Measurements from ENCODE around the gene TAGAP. TPM values are rescaled to one million over a fixed set of nuclear protein-coding genes. Genes with fewer than 3 reads are reported as not detected.

Gene TAGAP
- polyA plus RNA-seq, 1 of the 3 experiments (the other 2 are of a cell fraction), result not detected

DNA sequence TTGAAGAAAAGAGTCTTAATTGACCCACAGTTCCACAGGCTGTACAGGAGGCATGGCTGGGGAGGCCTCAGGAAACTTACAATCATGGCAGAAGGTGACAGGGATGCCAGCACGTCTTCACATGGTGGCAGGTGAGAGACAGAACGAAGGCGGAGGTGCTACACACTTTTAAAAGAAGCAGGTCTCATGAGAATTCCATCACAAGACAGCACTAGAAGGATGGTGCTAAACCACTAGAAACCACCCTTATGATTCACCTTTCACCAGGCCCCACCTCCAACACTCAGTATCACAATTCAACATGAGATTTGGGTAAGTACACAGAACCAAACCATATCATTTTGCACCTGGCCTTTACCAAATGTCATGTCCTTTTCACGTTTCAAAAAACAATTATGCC lies 20.9 kb downstream of the TAGAP start:
- no peaks in the 10 kb centered on the region for H3K27me3 ChIP-seq (ENCODE audit: insufficient read depth)

DNA sequence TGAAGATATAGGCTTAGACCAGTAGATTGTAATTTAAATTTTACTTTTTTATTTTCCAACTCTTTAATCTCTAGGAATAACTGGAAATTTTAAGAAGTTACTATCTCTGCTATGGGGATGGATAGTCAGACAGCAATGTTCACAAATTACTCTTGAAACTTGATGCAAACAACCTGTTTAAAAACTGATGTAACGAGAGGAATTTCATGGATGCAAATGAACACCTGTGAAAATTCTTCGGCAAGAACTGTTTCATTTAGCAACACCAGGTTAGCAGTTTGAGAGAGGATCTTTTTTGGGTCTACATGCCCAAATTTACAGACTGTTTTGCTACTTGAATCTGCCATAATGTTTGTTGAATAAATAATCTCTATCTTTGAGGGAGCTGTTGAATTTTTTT lies 24.8 kb downstream of the TAGAP start:
- no peak overlapping the region for H3K27ac ChIP-seq (ENCODE audit: low read depth in 2 of 2, low read length in 1 of 2)
- no peaks in the 10 kb centered on the region for H3K9me2 ChIP-seq
- no peaks in the 10 kb centered on the region for H3K79me2 ChIP-seq (ENCODE audit: insufficient read depth)
- 78% methylated on average over 2 of the region's 2 CpGs for WGBS (ENCODE audit: low lambda C conversion rate)
- DNase-seq, result no peak
- H3K9me3 ChIP-seq, result no peaks in the 10 kb centered on the region
- no peak overlapping the region for H3K9ac ChIP-seq
- no peak overlapping the region for H3K4me3 ChIP-seq (ENCODE audit: low read depth in 2 of 2, low read length in 1 of 2)
- H4K20me1 ChIP-seq (ENCODE audit: insufficient read depth), result no peaks in the 10 kb centered on the region
- no peaks in the 10 kb centered on the region for H3K36me3 ChIP-seq (replicated peaks in 1 of 2; ENCODE audit: control insufficient read depth in 1 of 2, insufficient read depth in 2 of 2, low read length in 1 of 2)
- TF ChIP-seq, protein P1, sequence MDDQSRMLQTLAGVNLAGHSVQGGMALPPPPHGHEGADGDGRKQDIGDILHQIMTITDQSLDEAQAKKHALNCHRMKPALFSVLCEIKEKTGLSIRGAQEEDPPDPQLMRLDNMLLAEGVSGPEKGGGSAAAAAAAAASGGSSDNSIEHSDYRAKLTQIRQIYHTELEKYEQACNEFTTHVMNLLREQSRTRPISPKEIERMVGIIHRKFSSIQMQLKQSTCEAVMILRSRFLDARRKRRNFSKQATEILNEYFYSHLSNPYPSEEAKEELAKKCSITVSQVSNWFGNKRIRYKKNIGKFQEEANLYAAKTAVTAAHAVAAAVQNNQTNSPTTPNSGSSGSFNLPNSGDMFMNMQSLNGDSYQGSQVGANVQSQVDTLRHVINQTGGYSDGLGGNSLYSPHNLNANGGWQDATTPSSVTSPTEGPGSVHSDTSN (IDR thresholded peaks at IDR 0.05), result no peak
- TF ChIP-seq ELF1 (IDR thresholded peaks at IDR 0.05) (no peak), RFX5 (IDR thresholded peaks at IDR 0.05; ENCODE audit: low read length) (no peak), FOSL2 (IDR thresholded peaks at IDR 0.05; ENCODE audit: borderline replicate concordance, low read depth) (no peak), NFIC (IDR thresholded peaks at IDR 0.05; ENCODE audit: borderline replicate concordance) (no peak), EP300 (IDR thresholded peaks at IDR 0.05; ENCODE audit: borderline replicate concordance in 1 of 2, low read depth in 1 of 2, low read length in 1 of 2) (no peak), RAD21 (IDR thresholded peaks at IDR 0.05; ENCODE audit: low read length) (no peak), TAF1 (IDR thresholded peaks at IDR 0.05; ENCODE audit: borderline replicate concordance, low read depth, low read length) (no peak), SIN3A (IDR thresholded peaks at IDR 0.05; ENCODE audit: borderline replicate concordance, low read depth, low read length) (no peak), JUND (IDR thresholded peaks at IDR 0.05) (no peak), GABPA (IDR thresholded peaks at IDR 0.05; ENCODE audit: low read depth) (no peak), FOXM1 (IDR thresholded peaks at IDR 0.05; ENCODE audit: low read depth) (no peak), TCF12 (IDR thresholded peaks at IDR 0.05) (no peak), POLR2AphosphoS5 (IDR thresholded peaks at IDR 0.05; ENCODE audit: low read depth, low read length) (no peak)
- ChIA-PET POLR2A (no interaction called here), CTCF (interaction anchor here (1.7 kb wide), 1 partner anchor 22 kb away, joined by 6 read pairs; no protein-coding TSS in a partner anchor)
- no peaks in the 10 kb centered on the region for H3F3A ChIP-seq (replicated peaks; ENCODE audit: insufficient read depth)
- H3K4me1 ChIP-seq (ENCODE audit: control insufficient read depth in 1 of 2, insufficient read depth in 2 of 2, low read depth in 1 of 2, low read length in 1 of 2), result no peaks in the 10 kb centered on the region
- no peak overlapping the region for H3K4me2 ChIP-seq
- H2AFZ ChIP-seq (ENCODE audit: low read depth), result no peak overlapping the region
- H3K27me3 ChIP-seq (ENCODE audit: insufficient read depth), result no peaks in the 10 kb centered on the region

More for the DNA sequence above, 20.9 kb downstream of the TAGAP start:
- H3K4me3 ChIP-seq (ENCODE audit: low read depth in 2 of 2, low read length in 1 of 2), result no peak overlapping the region
- H3F3A ChIP-seq (replicated peaks; ENCODE audit: insufficient read depth), result no peaks in the 10 kb centered on the region
- ChIA-PET POLR2A (no interaction called here), CTCF (interaction anchor here (1.3 to 1.8 kb wide), 3 partner anchors 15 to 111 kb away, joined by 3 to 5 read pairs (median 4); no protein-coding TSS in a partner anchor)
- no peak overlapping the region for H3K4me2 ChIP-seq
- H3K4me1 ChIP-seq (ENCODE audit: control insufficient read depth in 1 of 2, insufficient read depth in 2 of 2, low read depth in 1 of 2, low read length in 1 of 2), result no peaks in the 10 kb centered on the region
- no peak for TF ChIP-seq POLR2AphosphoS5 (IDR thresholded peaks at IDR 0.05; ENCODE audit: low read depth, low read length)
- no peak for TF ChIP-seq RAD21 (IDR thresholded peaks at IDR 0.05; ENCODE audit: low read length)
- no peak for TF ChIP-seq JUND (IDR thresholded peaks at IDR 0.05)
- no peak for TF ChIP-seq ELF1 (IDR thresholded peaks at IDR 0.05)
- no peak for TF ChIP-seq TCF12 (IDR thresholded peaks at IDR 0.05)
- TF ChIP-seq GABPA (IDR thresholded peaks at IDR 0.05; ENCODE audit: low read depth), result no peak
- TF ChIP-seq MXI1 (IDR thresholded peaks at IDR 0.05; ENCODE audit: low read depth, low read length), result no peak
- TF ChIP-seq, protein P2, sequence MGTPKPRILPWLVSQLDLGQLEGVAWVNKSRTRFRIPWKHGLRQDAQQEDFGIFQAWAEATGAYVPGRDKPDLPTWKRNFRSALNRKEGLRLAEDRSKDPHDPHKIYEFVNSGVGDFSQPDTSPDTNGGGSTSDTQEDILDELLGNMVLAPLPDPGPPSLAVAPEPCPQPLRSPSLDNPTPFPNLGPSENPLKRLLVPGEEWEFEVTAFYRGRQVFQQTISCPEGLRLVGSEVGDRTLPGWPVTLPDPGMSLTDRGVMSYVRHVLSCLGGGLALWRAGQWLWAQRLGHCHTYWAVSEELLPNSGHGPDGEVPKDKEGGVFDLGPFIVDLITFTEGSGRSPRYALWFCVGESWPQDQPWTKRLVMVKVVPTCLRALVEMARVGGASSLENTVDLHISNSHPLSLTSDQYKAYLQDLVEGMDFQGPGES (IDR thresholded peaks at IDR 0.05; ENCODE audit: low read depth, low read length), result no peak
- TF ChIP-seq, protein P3, sequence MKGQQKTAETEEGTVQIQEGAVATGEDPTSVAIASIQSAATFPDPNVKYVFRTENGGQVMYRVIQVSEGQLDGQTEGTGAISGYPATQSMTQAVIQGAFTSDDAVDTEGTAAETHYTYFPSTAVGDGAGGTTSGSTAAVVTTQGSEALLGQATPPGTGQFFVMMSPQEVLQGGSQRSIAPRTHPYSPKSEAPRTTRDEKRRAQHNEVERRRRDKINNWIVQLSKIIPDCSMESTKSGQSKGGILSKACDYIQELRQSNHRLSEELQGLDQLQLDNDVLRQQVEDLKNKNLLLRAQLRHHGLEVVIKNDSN (IDR thresholded peaks at IDR 0.05; ENCODE audit: borderline replicate concordance, low read depth), result no peak
- no peak for TF ChIP-seq FOXJ3 (CRISPR knock-in tag; IDR thresholded peaks at IDR 0.05)
- TF ChIP-seq RXRA (IDR thresholded peaks at IDR 0.05; ENCODE audit: borderline replicate concordance, low read depth), result no peak
- TF ChIP-seq, protein P1 (IDR thresholded peaks at IDR 0.05), result no peak
- no peak for TF ChIP-seq EZH2phosphoT487 (IDR thresholded peaks at IDR 0.05; ENCODE audit: borderline replicate concordance, low read depth)
- no peak for TF ChIP-seq EP300 (IDR thresholded peaks at IDR 0.05; ENCODE audit: borderline replicate concordance in 1 of 2, low read depth in 1 of 2, low read length in 1 of 2)
- H4K20me1 ChIP-seq (ENCODE audit: insufficient read depth), result no peaks in the 10 kb centered on the region
- H3K79me2 ChIP-seq (ENCODE audit: insufficient read depth), result no peaks in the 10 kb centered on the region
- H3K27ac ChIP-seq (ENCODE audit: low read depth in 2 of 2, low read length in 1 of 2), result no peak overlapping the region
- no peaks in the 10 kb centered on the region for H3K36me3 ChIP-seq (replicated peaks in 1 of 2; ENCODE audit: control insufficient read depth in 1 of 2, insufficient read depth in 2 of 2, low read length in 1 of 2)
- no peaks in the 10 kb centered on the region for H3K9me3 ChIP-seq
- no peak for DNase-seq
- H2AFZ ChIP-seq (ENCODE audit: low read depth), result no peak overlapping the region
- no peaks in the 10 kb centered on the region for H3K9me2 ChIP-seq
- H3K9ac ChIP-seq, result no peak overlapping the region
- 37% methylated on average over 4 of the region's 4 CpGs for WGBS (ENCODE audit: low lambda C conversion rate)

Measured in SK-N-SH (cell line).